Stimulated activated CD8-positive, alpha-beta memory T cell treated with anti-CD3 and anti-CD28 coated beads, Interleukin-12 subunit alpha, Interleukin-12 subunit beta, amount 100 ng/mL, for 24 hours (primary cell): Measurements from ENCODE around the gene SYNCRIP.
"Not testable (repeated sequence)": the region's sequence is repeated elsewhere in the genome, so short reads cannot be mapped to it uniquely, and the experiment has no call there.

Experiments
- DNase-seq: peaks from one replicate; pipeline ENCODE4 v3.0.0-alpha.2; 2020; ENCODE audit errors: extremely low read depth

The SYNCRIP gene

DNA sequence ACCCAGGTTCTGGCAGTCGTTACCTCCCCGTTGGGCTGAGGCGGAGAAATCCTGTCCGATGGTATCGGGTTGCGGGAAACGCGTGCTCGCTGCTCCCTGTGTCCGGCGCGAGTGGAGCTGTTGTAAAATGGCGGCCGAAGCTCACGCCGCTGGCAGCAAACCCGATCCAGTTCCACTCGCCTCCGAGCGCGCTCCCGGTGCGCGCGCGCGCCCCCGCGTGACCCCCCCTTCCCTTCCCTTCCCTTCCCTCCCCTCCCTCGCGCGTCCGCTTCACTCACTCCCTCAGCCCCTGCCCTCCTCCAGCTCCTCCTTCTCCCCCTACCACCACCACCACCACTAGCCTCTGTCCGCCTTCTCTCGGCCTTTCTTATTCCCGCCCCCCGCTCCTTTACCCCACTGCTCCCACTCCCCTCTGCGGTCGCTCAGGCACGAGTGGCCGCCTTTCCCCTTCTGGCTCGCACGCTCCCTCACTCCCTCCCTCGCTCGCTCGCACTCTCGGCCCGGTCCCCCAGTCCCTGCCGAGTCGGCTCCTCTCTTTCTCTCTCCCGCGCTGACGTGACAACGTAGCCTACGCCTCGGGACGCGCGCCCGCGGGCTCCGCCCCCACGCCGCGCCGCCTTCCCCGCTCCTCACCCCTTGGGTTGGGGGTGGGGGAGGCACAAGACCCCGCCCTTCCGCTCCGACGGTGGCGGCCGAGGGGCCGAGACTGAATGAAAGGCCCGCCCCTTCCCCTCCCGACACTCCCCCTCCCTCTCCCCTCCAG, at the start of gene SYNCRIP:
SYNCRIP (minus strand) TSS at position 113 of the 763 bp plus-strand sequence. CDS start 1,447 bp downstream, outside the sequence.
- peak; percentile 98 for DNase-seq

- no peak for DNase-seq
Measured at GRCh38 chr6:85691478-85691877, 48.8 kb upstream of the SYNCRIP start.

GRCh38 chr6:85690071-85690470, 47.4 kb upstream of the SYNCRIP start:
- no peak for DNase-seq

DNA sequence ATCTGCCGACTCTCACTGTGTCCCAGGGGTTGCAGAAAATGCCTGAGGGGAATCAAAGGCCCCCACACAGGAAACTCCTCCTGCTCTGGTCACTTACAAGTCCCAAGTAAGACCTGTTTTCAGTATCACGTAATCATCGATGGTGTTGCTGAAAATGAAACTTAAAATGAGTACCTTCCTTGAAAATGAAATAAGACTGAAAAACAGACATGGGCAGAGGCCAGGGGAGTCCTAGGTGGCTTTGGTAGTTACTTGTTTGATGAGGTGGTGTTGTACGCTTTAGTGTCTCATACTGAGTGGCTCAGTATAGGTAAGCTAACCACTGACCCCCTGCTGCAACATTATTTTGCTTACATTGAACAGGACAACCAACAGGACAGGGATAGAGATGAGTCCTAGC, 43.0 kb upstream of the SYNCRIP start:
- no peak for DNase-seq

DNA sequence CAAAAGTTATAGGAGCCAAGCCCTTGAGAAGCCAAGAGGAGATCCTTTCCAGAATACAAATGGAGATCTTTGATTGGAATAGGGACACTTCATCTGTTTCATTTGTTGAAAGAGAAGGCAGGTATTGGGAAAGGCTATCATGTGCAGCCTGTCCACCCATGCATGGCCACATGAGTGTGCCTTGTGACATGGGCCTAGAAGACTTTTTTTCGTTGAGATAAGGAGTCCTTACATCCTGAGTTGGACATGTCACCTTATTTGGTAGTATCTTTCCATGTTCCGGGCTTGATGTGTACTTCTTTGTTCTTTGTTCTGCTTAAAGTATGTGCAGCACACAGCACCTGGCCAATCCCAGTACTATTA, 42.1 kb upstream of the SYNCRIP start:
- DNase-seq, result no peak

- DNase-seq, result no peak
Measured at GRCh38 chr6:85684133-85684808, 41.6 kb upstream of the SYNCRIP start.

DNA sequence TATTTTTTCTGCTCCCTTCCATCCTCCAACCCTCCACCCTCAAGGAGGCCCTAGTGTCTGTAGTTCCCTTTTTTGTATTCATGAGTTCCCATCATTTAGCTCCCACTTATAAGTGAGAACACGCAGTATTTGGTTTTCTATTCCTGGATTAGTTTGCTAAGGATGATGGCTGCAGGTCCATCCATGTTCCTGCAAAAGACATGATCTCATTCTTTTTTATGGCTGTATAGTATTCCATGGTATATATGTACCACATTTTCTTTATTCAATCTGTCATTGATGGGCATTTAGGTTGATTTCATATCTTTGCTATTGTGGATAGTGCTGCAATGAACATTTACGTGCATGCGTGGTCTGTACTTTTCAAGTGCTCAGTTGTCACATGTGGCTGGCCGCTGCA, 39.2 kb upstream of the SYNCRIP start:
- not testable (repeated sequence) for DNase-seq

DNA sequence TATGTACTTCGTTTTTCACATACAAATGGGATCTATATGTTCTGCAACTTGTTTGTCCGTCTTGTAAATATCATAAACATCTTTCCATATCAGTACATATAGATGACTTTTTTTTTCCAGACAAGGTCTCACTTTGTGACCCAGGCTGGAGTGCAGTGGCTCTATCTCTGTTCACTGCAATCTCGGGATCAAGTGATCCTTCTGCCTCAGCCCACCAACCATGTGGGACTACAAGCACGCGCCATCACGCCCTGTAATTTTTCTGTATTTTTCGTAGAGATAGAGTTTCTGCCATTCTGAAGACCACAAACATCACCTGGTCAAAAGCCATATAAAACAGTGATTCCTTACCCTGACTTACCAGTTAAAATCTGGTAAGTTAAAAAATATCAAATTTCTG, 37.7 kb upstream of the SYNCRIP start:
- no peak for DNase-seq

DNA sequence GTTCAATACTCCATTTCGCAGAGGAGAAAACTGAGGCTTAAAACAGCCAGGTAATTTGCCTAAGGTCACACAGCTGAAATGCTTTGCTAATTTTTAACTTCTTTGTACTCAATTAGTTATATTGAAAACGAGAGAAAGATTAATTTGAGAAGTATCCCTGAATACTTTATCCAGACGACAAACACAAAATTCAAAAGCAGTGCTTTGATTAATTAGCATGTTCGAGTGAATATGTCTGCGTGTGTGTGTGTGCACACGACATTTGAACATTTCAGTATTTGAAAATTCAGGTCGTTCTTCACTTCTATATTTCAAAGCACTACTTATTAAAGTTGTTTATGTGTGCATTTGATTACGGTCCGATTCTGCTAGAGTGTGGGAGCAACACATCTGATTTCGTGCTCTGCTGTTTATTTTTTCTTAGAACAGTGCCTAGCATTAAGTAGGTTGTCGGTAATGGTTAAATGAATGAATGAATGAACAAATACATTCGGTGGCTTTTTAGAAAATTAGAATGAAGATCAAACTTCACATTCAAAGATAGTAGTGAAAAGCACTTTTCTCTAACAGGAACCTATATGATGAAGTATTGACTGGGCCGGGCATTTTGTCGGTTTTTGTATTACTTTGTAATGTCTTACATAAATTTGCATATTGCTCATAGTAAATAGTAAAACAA, 36.9 kb upstream of the SYNCRIP start:
- DNase-seq, result no peak

- DNase-seq, result peak; percentile 89
Measured at GRCh38 chr6:85678602-85679444, 36.1 kb upstream of the SYNCRIP start.

DNA sequence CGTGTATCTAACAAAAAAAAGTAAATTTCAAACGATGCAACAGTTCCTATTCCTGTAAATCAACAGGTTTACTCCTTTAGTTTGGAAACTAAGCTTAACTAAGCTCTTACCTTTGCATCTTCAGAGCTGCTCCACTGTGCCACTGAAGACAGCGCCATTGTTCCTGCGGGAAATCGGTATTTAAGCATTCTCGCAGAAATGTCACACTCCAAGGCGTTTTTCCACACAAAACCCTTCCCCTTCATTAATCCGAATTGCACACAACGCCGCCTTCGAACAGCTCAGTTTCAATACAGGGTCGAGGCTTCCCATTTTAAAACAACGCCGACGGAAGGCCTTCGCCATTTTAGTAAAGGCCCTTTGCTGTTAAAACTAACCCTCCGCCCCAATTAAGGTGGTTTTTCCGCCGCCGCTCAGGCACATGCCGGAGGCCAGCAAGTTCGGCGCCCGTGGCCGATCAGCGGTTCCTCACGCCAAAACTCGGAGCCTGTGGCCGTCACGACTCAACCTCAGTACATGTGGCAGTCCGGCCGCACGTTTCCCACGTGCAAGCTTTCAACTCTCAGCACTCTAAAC, 35.4 kb upstream of the SYNCRIP start:
- DNase-seq, result peak; percentile 5

GRCh38 chr6:85677234-85677956, 34.7 kb upstream of the SYNCRIP start:
- no peak for DNase-seq

DNA sequence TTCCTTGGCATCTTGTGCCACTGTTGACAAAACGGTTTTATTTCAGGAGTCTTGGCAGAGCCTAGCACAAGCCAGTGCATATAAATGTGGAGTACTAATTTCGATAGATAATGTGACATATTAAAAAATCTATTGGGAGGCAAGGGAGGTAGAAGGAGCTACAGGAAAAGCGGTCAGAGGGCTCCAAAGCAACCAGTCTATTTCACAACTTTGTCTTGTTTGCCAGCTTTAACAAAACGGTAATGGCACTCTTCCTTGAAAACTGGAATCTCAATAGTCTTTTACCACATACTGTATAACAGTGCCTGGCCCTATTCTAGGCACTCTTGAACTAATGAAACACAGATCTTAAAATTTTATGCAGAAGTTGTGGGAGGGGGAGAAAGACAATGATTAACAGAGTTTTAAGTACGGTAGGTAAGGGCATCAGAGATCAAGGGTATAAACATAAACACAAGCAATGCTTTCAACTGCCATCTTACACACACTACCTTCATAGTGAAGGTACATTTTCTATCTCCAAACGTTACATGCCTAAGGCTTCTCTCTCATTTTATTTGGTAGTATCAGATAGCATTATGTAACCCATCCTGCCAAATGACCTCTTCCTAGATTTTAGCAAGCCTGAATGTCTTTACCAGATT, 33.5 kb upstream of the SYNCRIP start:
- DNase-seq, result no peak

DNA sequence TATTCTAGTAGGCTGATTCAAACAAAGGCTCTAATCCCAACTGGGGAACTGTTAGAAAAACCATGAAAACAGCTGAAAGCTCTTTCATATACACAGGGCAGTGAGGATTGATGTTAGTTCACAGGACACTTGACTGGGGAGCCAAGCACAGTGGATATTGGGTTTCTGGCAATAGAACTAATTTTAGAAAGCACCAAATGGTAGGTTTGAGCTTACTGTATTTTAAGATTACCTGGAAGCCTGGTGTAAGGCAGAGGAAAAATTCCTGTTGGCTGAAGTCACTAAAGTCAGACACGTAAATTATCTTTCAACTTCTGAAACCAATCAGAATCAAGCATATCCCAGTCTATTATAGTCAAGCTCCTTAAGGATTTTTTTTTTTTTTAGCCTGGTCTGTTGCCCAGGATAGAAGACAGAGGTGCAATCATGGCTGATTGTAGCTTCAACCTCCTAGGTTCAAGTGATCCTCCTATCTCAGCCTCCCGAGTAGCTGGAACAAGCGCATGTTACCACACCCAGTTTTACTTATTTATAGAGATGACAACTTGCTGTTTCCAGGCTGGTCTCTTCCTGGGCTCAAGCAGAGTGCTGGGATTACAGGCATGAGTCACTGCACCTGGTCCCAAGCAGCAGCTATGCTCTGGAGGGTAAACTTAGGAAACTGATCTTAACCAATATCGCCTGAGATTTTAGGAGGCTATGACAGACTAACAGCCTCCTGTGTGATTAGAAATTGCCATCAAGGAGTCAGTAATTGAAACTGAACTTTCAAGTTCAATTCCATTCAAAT, 32.5 kb upstream of the SYNCRIP start:
- DNase-seq, result no peak

- DNase-seq, result no peak
Measured at GRCh38 chr6:85674604-85675003, 31.9 kb upstream of the SYNCRIP start.

GRCh38 chr6:85673198-85674139, 30.8 kb upstream of the SYNCRIP start:
- DNase-seq, result no peak

DNA sequence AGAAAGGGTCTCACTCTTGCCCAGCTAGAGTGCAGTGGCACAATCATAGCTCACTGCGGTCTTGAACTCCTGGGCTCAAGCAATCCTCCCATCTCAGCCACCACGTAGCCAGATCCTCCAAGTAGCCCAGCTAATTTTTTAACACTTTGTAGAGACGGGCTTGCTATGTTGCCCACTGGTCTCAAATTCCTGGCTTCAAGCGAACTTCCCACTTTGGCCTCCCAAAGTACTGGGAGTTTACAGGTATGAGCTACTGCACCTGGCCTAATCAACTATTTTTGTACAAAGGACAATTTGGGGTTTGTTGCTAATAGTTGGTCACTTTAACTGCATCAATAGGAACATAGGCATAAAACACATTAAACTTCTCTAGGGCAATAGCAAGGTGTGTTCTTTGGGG, 29.9 kb upstream of the SYNCRIP start:
- DNase-seq, result no peak

- DNase-seq, result no peak
Measured at GRCh38 chr6:85672050-85672449, 29.4 kb upstream of the SYNCRIP start.
